HG03520 (cell line): ENCODE results near the gene MBD6.

Source experiments
- ATAC-seq: cut with Tn5 transposase; IDR thresholded peaks from one replicate; pipeline ENCODE4 v1.9.1; 2021; ENCODE audit warnings: mild to moderate bottlenecking, moderate library complexity; ENCODE audit not compliant: unreplicated experiment

The MBD6 gene

GRCh38 chr12:57522011-57522886 is at the start of gene MBD6:
Gene MBD6, plus strand, starts transcription at chr12:57522824. Its CDS starts 1,480 bp downstream, at chr12:57524304.
- peak; percentile 35 for ATAC-seq

GRCh38 chr12:57473392-57473791 is 49.2 kb upstream of the MBD6 start:
- no peak for ATAC-seq

GRCh38 chr12:57473886-57474285 is 48.7 kb upstream of the MBD6 start:
- ATAC-seq = no peak

GRCh38 chr12:57474430-57474829 is 48.2 kb upstream of the MBD6 start:
- ATAC-seq = no peak

GRCh38 chr12:57474862-57475261 is 47.8 kb upstream of the MBD6 start:
- ATAC-seq = no peak

- ATAC-seq = no peak
Observed at GRCh38 chr12:57475271-57476161, 47.1 kb upstream of the MBD6 start.

- ATAC-seq = peak; percentile 33
Observed at GRCh38 chr12:57476162-57476992, 46.2 kb upstream of the MBD6 start.

GRCh38 chr12:57476993-57477709 is 45.5 kb upstream of the MBD6 start:
- ATAC-seq = no peak

- ATAC-seq = no peak
Observed at GRCh38 chr12:57477710-57478681, 44.6 kb upstream of the MBD6 start.

GRCh38 chr12:57479043-57479375 is 43.6 kb upstream of the MBD6 start:
- ATAC-seq = no peak

- ATAC-seq = peak; percentile 48
Observed at GRCh38 chr12:57479376-57480115, 43.1 kb upstream of the MBD6 start, which contains the start of gene ARHGAP9. Gene ARHGAP9, minus strand, starts transcription at chr12:57479866. Its CDS starts 460 bp downstream, at chr12:57479406.

- no peak for ATAC-seq
Observed at GRCh38 chr12:57481671-57482070, 41.0 kb upstream of the MBD6 start.

GRCh38 chr12:57483466-57483865 is 39.2 kb upstream of the MBD6 start:
- ATAC-seq = no peak

GRCh38 chr12:57485695-57486094 is 36.9 kb upstream of the MBD6 start:
- ATAC-seq = no peak

GRCh38 chr12:57487055-57487596 is 35.5 kb upstream of the MBD6 start:
- no peak for ATAC-seq

- ATAC-seq = peak; percentile 94
Observed at GRCh38 chr12:57487597-57488401, 34.8 kb upstream of the MBD6 start, which contains the start of gene MARS1. Gene MARS1, plus strand, starts transcription at chr12:57488068. Its CDS starts 23 bp downstream, at chr12:57488091.
